H1 (cell line): ENCODE data around the gene PCDH9. TPM values are rescaled to one million over a fixed set of nuclear protein-coding genes. Genes with fewer than 3 reads are reported as not detected.

Source experiments
- CHD1 ChIP-seq: IDR thresholded peaks from 2 replicates; pipeline ENCODE4 v1.6.1; 2012; ENCODE audit warnings: low read depth, low read length, improper control_type of control experiment
- PHF8 ChIP-seq: fragments of 200-600 bp; sonication (generic); conservative IDR thresholded peaks from 2 replicates; pipeline ENCODE4 v1.7.1; 2012; ENCODE audit warnings: low read depth, mild to moderate bottlenecking, inconsistent platforms, low read length, moderate library complexity
- SIN3A ChIP-seq, 2 experiments: IDR thresholded peaks in 1 of 2; conservative IDR thresholded peaks in 1 of 2; 2 replicates each; pipeline ENCODE4 v1.6.1; 2011 to 2012; ENCODE audit warnings: low read length in 2 of 2, improper control_type of control experiment in 1 of 2, low read depth in 1 of 2, mild to moderate bottlenecking in 1 of 2
- ZNF274 ChIP-seq: IDR thresholded peaks from 2 replicates; pipeline ENCODE4 v1.7.0; 2012; ENCODE audit warnings: low read length, borderline replicate concordance; ENCODE audit errors: extremely low read depth
- polyA plus RNA-seq, 7 experiments: library from polyadenylated mRNA; depleted of rRNA in 3 of 7; stranded (reverse) in 5 of 7; unstranded in 2 of 7; fragments of >200 nt in 5 of 7; fragments of 200-250 nt in 2 of 7; gene quantifications; 1 replicate in 5 of 7; 2 replicates in 1 of 7; 4 replicates in 1 of 7; pipeline versions ENCODE4 v1.2.1 to v1.2.3, GENCODE V29; 2011 to 2013; ENCODE audit warnings: missing spikeins in 2 of 7, mixed read lengths in 2 of 7
- total RNA-seq: library from RNA; stranded (reverse); fragmentation: NEBNext Ultra II Directional; extraction: Animal tissue kit (Norgen Biotek cat#: 25700); gene quantifications from 2 replicates; pipeline ENCODE4 v1.2.1, GENCODE V29; 2021

Gene PCDH9
- total and polyA plus RNA-seq, 2 of the 8 experiments (the other 6 are each of a cell fraction or from before 2014, with no cell fraction given): 0.12 to 0.60 TPM

GRCh38 chr13:67001363-67001762 is 228.8 kb downstream of the PCDH9 start (continued):
- TF ChIP-seq ZNF274: no peak
- no peak for TF ChIP-seq PHF8
- no peak for TF ChIP-seq SIN3A (conservative IDR thresholded peaks at IDR 0.05 in 1 of 2, IDR thresholded peaks at IDR 0.05 in 1 of 2; ENCODE audit: low read depth in 1 of 2, low read length in 2 of 2)
- TF ChIP-seq CHD1: no peak
